OCI-LY3 (cell line): ENCODE measurements around the gene PYGB.
A peak's percentile ranks its signal among the peaks of the same experiment; 100 is the strongest.

Experiments used
- H2AFZ ChIP-seq: fragments of 200-600, 300-600 bp; shearing (Covaris generic); 2 replicates; pipeline ENCODE4 v1.6.0; 2014; ENCODE audit warnings: antibody characterized with exemption, low read depth, low read length
- H3K27ac ChIP-seq: fragments of 200-600, 300-600 bp; sonication (generic); 2 replicates; pipeline ENCODE4 v1.5.1; 2014; ENCODE audit warnings: mild to moderate bottlenecking, low read length, moderate library complexity, mixed read lengths
- H3K27me3 ChIP-seq: fragments of 200-600, 300-600 bp; sonication (generic); 2 replicates; pipeline ENCODE4 v1.6.1; 2014; ENCODE audit warnings: low read depth, low read length, mixed read lengths
- H3K36me3 ChIP-seq: fragments of 200-600, 300-600 bp; sonication (generic); replicated peaks from 2 replicates; pipeline ENCODE3; 2014; ENCODE audit warnings: low read depth, low read length, mixed read lengths
- H3K4me1 ChIP-seq: fragments of 300-600, 200-600 bp; sonication (generic); 2 replicates; pipeline ENCODE4 v1.6.1; 2014; ENCODE audit warnings: low read length, mixed read lengths
- H3K4me2 ChIP-seq: fragments of 200-600, 300-600 bp; sonication (generic); 2 replicates; pipeline ENCODE4 v1.6.1; 2014; ENCODE audit warnings: low read length, mixed read lengths
- H3K4me3 ChIP-seq: fragments of 300-600, 200-600 bp; sonication (generic); 2 replicates; pipeline ENCODE4 v1.5.1; 2014; ENCODE audit warnings: antibody characterized with exemption, mild to moderate bottlenecking, low read length, moderate library complexity
- H3K79me2 ChIP-seq: fragments of 300-600, 200-600 bp; shearing (Covaris generic); 2 replicates; pipeline ENCODE4 v1.6.1; 2014; ENCODE audit warnings: mild to moderate bottlenecking, low read length, mixed read lengths
- H3K9ac ChIP-seq: fragments of 300-600, 200-600 bp; shearing (Covaris generic); 2 replicates; pipeline ENCODE4 v1.6.0; 2014; ENCODE audit warnings: mild to moderate bottlenecking, low read length, moderate library complexity
- H3K9me3 ChIP-seq: fragments of 200-600, 300-600 bp; shearing (Covaris generic); 2 replicates; pipeline ENCODE4 v1.6.1; 2014; ENCODE audit warnings: low read length, mixed read lengths; ENCODE audit not compliant: insufficient read depth
- H4K20me1 ChIP-seq: fragments of 200-600, 300-600 bp; sonication (generic); 2 replicates; pipeline ENCODE4 v1.6.1; 2016; ENCODE audit warnings: low read length, mixed read lengths; ENCODE audit not compliant: insufficient read depth
- EZH2phosphoT487 ChIP-seq: fragments of 200-600 bp; shearing (Covaris generic); IDR thresholded peaks from 2 replicates; pipeline ENCODE4 v1.6.1; 2018; ENCODE audit warnings: antibody characterized with exemption, mixed run types, low read depth
- TF ChIP-seq, protein P1 (sequence below): fragments of 200-600, 300-600 bp; sonication (generic); IDR thresholded peaks from 2 replicates; pipeline ENCODE4 v1.5.1; 2014; ENCODE audit warnings: antibody characterized with exemption, low read length, low read depth

PYGB gene

DNA sequence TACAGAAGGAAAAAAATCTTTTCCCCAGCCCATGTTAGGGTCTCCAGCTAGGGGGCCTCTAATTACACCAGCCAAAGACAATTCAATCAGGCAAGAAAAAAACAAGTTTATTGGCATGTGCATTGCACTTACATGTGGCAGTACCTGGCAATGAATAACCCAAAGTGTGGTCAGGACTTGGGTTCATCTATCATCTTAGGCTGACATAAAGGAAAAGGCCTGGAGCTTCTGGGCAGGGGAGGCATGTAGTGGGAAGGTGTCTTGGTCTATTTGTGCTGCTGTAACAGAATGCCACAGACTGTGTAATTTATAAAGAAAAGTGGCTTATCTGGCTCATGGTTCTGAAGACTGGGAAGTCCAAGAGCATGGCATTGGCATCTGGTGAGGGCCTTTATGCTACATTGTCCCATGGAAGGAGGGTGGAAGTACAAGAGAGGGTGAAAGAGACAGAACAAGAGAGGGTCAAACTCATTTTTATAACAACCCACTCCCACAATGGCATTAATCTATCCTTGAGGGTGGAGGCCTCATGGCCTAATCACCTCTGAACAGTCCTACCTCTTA is 4.4 kb upstream of the PYGB start:
- no peak overlapping the region for H3K9ac ChIP-seq
- H4K20me1 ChIP-seq, result no peaks in the 10 kb centered on the region
- H3K4me3 ChIP-seq, result no peak overlapping the region
- no peak overlapping the region for H3K27ac ChIP-seq
- no peaks in the 10 kb centered on the region for H3K9me3 ChIP-seq
- peaks cover under 1% of the 10 kb centered on the region; the same call in 1 of the 2 replicates for H3K79me2 ChIP-seq
- peaks cover 32% of the 10 kb centered on the region for H3K27me3 ChIP-seq
- H2AFZ ChIP-seq, result no peak overlapping the region
- no peaks in the 10 kb centered on the region for H3K36me3 ChIP-seq
- no peak overlapping the region for H3K4me2 ChIP-seq
- H3K4me1 ChIP-seq, result peaks cover 16% of the 10 kb centered on the region
- TF ChIP-seq, protein P1, sequence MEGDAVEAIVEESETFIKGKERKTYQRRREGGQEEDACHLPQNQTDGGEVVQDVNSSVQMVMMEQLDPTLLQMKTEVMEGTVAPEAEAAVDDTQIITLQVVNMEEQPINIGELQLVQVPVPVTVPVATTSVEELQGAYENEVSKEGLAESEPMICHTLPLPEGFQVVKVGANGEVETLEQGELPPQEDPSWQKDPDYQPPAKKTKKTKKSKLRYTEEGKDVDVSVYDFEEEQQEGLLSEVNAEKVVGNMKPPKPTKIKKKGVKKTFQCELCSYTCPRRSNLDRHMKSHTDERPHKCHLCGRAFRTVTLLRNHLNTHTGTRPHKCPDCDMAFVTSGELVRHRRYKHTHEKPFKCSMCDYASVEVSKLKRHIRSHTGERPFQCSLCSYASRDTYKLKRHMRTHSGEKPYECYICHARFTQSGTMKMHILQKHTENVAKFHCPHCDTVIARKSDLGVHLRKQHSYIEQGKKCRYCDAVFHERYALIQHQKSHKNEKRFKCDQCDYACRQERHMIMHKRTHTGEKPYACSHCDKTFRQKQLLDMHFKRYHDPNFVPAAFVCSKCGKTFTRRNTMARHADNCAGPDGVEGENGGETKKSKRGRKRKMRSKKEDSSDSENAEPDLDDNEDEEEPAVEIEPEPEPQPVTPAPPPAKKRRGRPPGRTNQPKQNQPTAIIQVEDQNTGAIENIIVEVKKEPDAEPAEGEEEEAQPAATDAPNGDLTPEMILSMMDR, result no peak
- no peak for TF ChIP-seq EZH2phosphoT487

DNA sequence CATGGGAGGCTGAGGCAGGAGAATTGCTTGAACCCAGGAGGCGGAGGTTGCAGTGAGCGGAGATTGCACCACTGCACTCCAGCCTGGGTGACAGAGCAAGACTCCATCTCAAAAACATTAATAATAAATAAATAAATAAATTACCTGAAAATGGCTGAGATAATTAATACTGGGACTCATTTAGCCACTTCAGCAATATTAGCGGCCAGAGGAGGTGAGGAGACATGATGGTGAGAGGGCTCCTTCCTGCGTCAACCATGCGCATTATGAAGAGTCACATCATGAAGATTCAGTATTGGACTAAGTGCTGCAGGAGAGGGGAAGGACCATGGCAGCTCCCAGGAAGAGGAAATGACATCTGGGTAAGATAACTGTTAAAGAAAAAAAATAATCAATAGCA is 2.9 kb upstream of the PYGB start:
- Histone ChIP-seq H3K4me3 (no peak overlapping the region), H2AFZ (no peak overlapping the region), H3K4me1 (peaks cover 24% of the 10 kb centered on the region), H3K79me2 (peaks cover 14% of the 10 kb centered on the region), H3K27me3 (peaks cover 32% of the 10 kb centered on the region), H4K20me1 (no peaks in the 10 kb centered on the region), H3K9me3 (no peaks in the 10 kb centered on the region), H3K4me2 (no peak overlapping the region), H3K27ac (no peak overlapping the region), H3K36me3 (no peaks in the 10 kb centered on the region), H3K9ac (no peak overlapping the region)
- TF ChIP-seq EZH2phosphoT487, result no peak
- TF ChIP-seq, protein P1, result no peak

DNA sequence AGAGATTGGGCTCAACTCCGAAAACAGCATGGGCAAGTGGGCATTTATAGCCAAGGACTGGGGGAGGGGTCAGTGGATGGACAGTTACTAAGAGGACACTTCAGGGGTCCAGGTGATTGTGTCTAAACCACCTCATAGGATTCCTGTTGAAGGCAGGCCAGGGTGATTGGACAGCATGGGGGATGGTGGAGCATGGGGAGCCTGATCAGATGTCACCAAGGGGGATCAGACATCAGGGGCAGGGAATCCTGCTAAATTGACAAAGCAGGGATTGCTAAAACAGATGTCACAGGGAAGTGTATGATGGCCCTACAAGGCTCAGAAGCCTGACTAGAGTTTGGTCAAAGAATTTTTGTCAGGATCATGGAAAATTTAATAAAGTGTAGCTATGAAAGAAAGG is 2.4 kb upstream of the PYGB start:
- H2AFZ ChIP-seq, result no peak overlapping the region
- H3K79me2 ChIP-seq, result peaks cover 19% of the 10 kb centered on the region
- TF ChIP-seq, protein P1, result no peak
- TF ChIP-seq EZH2phosphoT487, result no peak
- H3K4me2 ChIP-seq, result no peak overlapping the region
- H3K9ac ChIP-seq, result no peak overlapping the region
- H4K20me1 ChIP-seq, result no peaks in the 10 kb centered on the region
- H3K4me1 ChIP-seq, result peaks cover 24% of the 10 kb centered on the region
- H3K27me3 ChIP-seq, result peaks cover 32% of the 10 kb centered on the region
- no peaks in the 10 kb centered on the region for H3K36me3 ChIP-seq
- no peak overlapping the region for H3K4me3 ChIP-seq
- no peak overlapping the region for H3K27ac ChIP-seq
- H3K9me3 ChIP-seq, result no peaks in the 10 kb centered on the region

DNA sequence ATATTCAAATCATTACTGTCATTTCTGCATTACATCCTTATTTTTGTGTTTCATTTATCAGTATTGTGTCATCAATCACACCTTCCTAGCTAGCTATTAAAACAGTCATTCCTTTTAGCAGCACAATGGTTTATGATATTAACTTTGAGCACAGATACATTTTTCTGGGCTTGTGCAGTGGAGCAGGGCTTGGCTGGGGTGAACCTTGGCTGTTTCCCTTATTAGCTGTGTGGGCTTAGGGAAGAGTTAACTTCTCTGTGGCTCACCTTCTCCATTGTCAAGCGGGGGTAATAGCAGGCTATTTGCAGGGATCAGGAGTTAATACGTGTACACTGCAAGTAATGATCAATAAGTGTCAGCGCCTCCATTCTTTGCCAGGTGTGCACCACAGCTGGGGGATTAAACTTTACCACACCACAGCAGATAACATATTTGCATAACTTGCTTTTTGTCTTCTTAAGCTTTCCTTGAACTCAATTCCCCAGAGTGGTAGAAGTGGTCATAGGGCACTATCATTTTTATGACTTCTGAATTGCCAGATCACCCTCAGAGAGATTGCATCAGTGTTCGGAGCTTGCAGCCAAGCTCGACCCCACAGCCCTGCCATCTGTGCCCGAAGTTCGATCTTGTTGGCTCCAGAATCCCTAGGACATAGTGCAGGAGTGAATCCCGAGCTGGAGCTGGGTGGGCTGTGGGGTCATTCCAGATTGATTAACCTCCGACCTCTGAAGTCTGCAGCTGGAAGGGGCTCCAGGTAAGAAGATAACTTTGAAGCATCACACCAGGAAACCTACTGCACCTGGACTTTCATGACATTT is 1.5 kb upstream of the PYGB start:
- no peaks in the 10 kb centered on the region for H3K9me3 ChIP-seq
- peak overlapping the region; percentile 99 for H3K4me2 ChIP-seq
- peak overlapping the region; percentile 89 for H3K4me3 ChIP-seq
- H3K27me3 ChIP-seq, result peaks cover 28% of the 10 kb centered on the region
- no peaks in the 10 kb centered on the region for H3K36me3 ChIP-seq
- H3K27ac ChIP-seq, result no peak overlapping the region
- 0 out of 2 replicates have a peak, but pooled peaks cover under 1% of the 10 kb centered on the region for H4K20me1 ChIP-seq
- TF ChIP-seq, protein P1, result no peak
- TF ChIP-seq EZH2phosphoT487, result no peak
- peaks cover 28% of the 10 kb centered on the region for H3K79me2 ChIP-seq
- H2AFZ ChIP-seq, result no peak overlapping the region
- no peak overlapping the region for H3K9ac ChIP-seq
- H3K4me1 ChIP-seq, result peaks cover 24% of the 10 kb centered on the region
